ENCODE data around the gene SYNJ2.

Gene SYNJ2

DNA sequence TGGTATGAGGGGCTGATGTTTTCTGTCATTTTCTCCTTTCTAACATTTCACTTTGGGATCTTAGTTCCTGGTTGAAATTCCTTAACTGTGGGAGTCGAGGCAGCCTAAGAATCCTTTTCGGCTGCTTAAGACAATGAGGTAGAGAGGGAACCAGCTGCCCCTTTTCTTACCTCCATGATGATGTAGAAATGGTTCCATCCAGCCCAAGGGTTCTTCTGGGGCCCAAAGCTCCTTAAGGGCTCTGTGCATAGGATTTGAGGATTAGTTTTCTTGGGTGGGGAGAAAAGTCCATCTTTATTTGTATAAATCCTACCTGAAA is 33.5 kb downstream of the SYNJ2 start:
- TF ChIP-seq EGR1 (IDR thresholded peaks at IDR 0.05) (no peak), CEBPB (IDR thresholded peaks at IDR 0.05) (no peak), YY1 (IDR thresholded peaks at IDR 0.05; ENCODE audit: low read depth) (no peak), TEAD4 (IDR thresholded peaks at IDR 0.05) (no peak), TAF1 (IDR thresholded peaks at IDR 0.05; ENCODE audit: low read depth) (no peak), CREB1 (IDR thresholded peaks at IDR 0.05; ENCODE audit: low read depth) (no peak), ZBTB7A (IDR thresholded peaks at IDR 0.05; ENCODE audit: low read depth) (no peak), FOXM1 (IDR thresholded peaks at IDR 0.05; ENCODE audit: borderline replicate concordance, low read depth) (no peak), EP300 (IDR thresholded peaks at IDR 0.05; ENCODE audit: borderline replicate concordance) (no peak)
- TF ChIP-seq, protein P1, sequence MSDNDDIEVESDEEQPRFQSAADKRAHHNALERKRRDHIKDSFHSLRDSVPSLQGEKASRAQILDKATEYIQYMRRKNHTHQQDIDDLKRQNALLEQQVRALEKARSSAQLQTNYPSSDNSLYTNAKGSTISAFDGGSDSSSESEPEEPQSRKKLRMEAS (IDR thresholded peaks at IDR 0.05) = no peak
- TF ChIP-seq, protein P2, sequence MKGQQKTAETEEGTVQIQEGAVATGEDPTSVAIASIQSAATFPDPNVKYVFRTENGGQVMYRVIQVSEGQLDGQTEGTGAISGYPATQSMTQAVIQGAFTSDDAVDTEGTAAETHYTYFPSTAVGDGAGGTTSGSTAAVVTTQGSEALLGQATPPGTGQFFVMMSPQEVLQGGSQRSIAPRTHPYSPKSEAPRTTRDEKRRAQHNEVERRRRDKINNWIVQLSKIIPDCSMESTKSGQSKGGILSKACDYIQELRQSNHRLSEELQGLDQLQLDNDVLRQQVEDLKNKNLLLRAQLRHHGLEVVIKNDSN (IDR thresholded peaks at IDR 0.05) = no peak
- TF ChIP-seq, protein P3, sequence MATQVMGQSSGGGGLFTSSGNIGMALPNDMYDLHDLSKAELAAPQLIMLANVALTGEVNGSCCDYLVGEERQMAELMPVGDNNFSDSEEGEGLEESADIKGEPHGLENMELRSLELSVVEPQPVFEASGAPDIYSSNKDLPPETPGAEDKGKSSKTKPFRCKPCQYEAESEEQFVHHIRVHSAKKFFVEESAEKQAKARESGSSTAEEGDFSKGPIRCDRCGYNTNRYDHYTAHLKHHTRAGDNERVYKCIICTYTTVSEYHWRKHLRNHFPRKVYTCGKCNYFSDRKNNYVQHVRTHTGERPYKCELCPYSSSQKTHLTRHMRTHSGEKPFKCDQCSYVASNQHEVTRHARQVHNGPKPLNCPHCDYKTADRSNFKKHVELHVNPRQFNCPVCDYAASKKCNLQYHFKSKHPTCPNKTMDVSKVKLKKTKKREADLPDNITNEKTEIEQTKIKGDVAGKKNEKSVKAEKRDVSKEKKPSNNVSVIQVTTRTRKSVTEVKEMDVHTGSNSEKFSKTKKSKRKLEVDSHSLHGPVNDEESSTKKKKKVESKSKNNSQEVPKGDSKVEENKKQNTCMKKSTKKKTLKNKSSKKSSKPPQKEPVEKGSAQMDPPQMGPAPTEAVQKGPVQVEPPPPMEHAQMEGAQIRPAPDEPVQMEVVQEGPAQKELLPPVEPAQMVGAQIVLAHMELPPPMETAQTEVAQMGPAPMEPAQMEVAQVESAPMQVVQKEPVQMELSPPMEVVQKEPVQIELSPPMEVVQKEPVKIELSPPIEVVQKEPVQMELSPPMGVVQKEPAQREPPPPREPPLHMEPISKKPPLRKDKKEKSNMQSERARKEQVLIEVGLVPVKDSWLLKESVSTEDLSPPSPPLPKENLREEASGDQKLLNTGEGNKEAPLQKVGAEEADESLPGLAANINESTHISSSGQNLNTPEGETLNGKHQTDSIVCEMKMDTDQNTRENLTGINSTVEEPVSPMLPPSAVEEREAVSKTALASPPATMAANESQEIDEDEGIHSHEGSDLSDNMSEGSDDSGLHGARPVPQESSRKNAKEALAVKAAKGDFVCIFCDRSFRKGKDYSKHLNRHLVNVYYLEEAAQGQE (IDR thresholded peaks at IDR 0.05; ENCODE audit: low read depth) = no peak

DNA sequence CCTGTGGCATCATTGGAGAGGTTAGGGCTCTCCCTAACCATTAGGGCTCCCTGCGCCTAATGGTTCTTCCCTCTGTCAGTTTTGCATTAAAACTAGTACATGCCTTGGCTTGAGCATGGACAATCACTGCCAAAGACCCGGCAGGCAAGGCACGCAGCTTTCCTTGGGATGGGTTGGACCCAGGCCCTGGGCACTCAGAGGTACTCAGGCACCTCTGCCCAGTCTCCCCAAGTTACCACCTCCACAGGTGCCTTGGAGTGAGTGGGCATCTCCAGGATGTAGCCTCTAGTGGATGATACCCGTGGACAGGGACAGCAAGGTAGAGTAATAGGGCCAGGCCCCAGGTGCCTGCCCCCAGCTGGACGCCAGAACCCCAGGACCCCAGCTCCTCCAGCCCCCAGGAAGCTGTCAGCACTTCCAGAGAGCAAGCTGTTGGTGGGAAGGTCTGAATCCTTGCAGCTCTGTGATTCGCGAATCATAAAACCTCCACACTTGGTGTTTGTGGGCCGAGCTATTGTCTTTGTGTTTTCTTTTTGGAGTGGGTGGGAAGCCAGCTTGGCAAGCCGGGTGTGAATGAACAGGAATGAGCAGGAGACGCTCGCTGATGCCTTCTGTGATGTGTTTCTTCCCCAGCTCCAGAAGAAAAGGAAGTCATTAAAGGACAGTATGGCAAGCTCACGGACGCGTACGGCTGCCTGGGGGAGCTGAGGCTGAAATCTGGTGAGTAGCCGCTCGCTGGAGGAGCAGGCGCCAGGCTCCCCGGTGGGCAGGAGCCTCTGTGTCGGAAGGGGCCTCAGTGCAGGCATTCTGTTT is 35.1 kb downstream of the SYNJ2 start:
- TF ChIP-seq TCF12 (IDR thresholded peaks at IDR 0.05; ENCODE audit: low read depth) (no peak), CREB1 (IDR thresholded peaks at IDR 0.05; ENCODE audit: low read depth) (no peak)
- TF ChIP-seq, protein P1 (IDR thresholded peaks at IDR 0.05) = no peak

DNA sequence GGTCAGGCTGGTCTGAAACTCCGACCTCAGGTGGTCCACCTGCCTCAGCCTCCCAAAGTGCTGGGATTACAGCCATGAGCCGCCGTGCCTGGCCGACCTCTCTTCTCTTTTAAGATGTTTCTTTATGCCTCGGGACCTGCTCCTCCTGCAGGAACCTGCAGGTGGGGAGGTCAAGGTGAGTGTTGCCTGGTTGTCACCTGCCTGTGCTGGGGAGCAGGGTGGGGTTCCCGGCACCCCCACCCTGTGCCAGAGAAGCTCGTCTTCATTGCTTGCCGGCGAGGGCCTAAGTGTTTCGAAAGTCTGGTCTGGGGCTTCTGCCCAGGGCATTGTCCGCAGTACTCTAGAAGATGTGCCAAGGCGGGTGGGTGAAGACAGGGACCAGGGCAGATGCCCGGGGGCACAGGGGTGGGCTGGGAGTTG is 36.0 kb downstream of the SYNJ2 start:
- TF ChIP-seq, protein P2 (IDR thresholded peaks at IDR 0.05) = no peak
- no peak for TF ChIP-seq FOXM1 (IDR thresholded peaks at IDR 0.05; ENCODE audit: borderline replicate concordance, low read depth)
- TF ChIP-seq, protein P3 (IDR thresholded peaks at IDR 0.05; ENCODE audit: low read depth) = no peak
- no peak for TF ChIP-seq CREB1 (IDR thresholded peaks at IDR 0.05; ENCODE audit: low read depth)
- TF ChIP-seq TEAD4 (IDR thresholded peaks at IDR 0.05) = no peak
- TF ChIP-seq TCF12 (IDR thresholded peaks at IDR 0.05; ENCODE audit: low read depth) = no peak

DNA sequence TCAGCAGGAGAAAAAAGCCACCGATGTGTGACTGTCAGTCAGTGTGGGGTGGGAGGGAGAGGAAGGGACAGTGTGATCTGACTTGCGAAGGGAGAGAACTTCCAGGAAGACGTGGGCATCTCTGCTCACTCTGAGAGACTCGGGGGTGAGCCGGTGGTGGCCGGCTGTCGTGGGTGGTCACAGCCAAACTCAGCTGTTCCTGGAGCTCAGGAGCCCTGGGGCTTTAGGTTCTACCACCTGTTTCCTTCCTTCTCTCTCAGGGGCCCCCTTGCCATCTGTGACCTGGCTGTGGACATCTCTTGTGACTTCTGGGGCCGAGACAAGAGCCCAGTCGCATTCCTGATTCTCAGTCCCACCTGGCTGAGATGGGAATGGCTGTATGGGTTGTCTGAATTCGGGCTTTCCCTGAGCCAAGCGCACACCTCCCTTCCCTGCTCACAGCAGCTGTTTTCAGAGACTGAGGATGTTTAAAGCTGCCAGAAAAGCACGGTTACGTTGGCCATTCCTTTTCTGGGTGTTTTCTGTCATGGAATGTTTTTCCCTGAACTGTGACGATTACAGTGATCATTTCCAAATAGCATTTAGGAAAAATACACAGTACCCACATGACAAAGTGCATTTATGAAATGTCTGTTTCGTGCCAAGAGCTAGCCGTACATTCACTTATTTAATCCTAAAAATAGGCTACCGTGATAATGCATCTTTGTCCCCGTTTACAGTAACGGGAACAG is 36.5 kb downstream of the SYNJ2 start:
- TF ChIP-seq EGR1 (IDR thresholded peaks at IDR 0.05) (no peak), ZBTB7A (IDR thresholded peaks at IDR 0.05; ENCODE audit: low read depth) (no peak), CREB1 (IDR thresholded peaks at IDR 0.05; ENCODE audit: low read depth) (no peak), TCF12 (IDR thresholded peaks at IDR 0.05; ENCODE audit: low read depth) (no peak), EP300 (IDR thresholded peaks at IDR 0.05; ENCODE audit: borderline replicate concordance) (no peak), NFIC (IDR thresholded peaks at IDR 0.05) (no peak), RAD21 (IDR thresholded peaks at IDR 0.05; ENCODE audit: low read depth) (no peak), YY1 (IDR thresholded peaks at IDR 0.05; ENCODE audit: low read depth) (no peak)
- TF ChIP-seq, protein P1 (IDR thresholded peaks at IDR 0.05) = no peak
- TF ChIP-seq, protein P3 (IDR thresholded peaks at IDR 0.05; ENCODE audit: low read depth) = no peak

All from Ishikawa (cell line).